ENCODE results near the gene TTC28. TPM values are rescaled to one million over a fixed set of nuclear protein-coding genes. Genes with fewer than 3 reads are reported as not detected.

TTC28 gene
- total and polyA plus RNA-seq, 10 of the 15 experiments (the other 5 are each of a cell fraction or from before 2014, with no cell fraction given): 0.15 to 8.4 (median 1.4) TPM

DNA sequence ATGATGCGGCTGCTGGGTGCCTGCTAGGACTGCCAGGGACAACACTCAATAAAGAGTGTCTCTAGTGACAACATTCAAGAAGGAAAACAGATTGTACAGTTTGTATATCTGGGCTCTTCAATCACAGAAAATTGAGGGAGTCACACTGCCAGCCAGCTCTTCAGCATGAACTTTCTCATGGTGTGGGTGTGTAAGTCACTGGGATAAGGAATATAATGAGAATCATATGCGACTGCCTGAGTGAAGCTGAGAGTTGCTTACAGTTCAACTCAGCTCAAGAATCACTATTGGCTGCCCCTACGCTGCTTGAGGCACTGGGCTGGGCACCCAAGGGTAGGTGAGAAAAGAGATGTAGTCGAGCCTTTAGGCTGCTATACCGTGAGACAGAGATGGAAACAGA is 432.5 kb downstream of the TTC28 start (continued):
- TF ChIP-seq FOS (IDR thresholded peaks at IDR 0.05; ENCODE audit: borderline replicate concordance, extremely low read depth, insufficient read length): no peak

DNA sequence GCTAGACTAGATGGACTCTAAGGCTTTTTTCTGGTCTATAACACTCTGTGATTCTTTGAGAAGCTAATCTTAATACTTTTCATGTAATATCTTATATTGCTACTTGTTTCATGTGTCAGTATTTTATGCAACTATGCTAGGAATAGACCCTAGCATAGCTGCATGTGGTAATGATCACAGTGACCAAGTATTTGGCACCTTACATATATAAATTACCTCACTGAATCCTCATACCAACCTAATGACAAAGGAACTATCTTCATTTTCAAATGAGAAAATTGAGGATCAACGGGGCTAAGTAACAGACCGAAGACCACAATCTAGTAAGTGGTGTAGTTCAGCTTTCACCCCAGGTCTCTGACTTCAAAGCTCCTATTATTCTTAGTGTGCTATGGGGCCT is 433.2 kb downstream of the TTC28 start:
- no peak overlapping the region for H3K4me3 ChIP-seq
- peaks cover 0 to 6% of the 10 kb centered on the region in 2 experiments; a peak in 1 of 4 replicates for H3K27me3 ChIP-seq (replicated peaks in 1 of 2; ENCODE audit: control insufficient read depth in 2 of 2, insufficient read depth in 2 of 2, low read length in 1 of 2)
- intact Hi-C loops (cut with micrococcal nuclease; ENCODE audit: unreplicated experiment): no loop called here
- no peaks in the 10 kb centered on the region for H3K9me3 ChIP-seq (replicated peaks; ENCODE audit: control insufficient read depth, insufficient read depth, low read length)
- ChIA-PET CTCF (interaction anchor here (1.1 kb wide), 1 partner anchor 27 kb away, joined by 4 read pairs; no protein-coding TSS in a partner anchor), SMC1A (ENCODE audit: uncharacterized antibody, unreplicated experiment) (no interaction called here), RAD21 (ENCODE audit: unreplicated experiment) (no interaction called here), POLR2A (no interaction called here)
- no peak overlapping the region for H3K4me2 ChIP-seq (ENCODE audit: control insufficient read depth, insufficient read depth)
- no peaks in the 10 kb centered on the region for H3K36me3 ChIP-seq (ENCODE audit: control insufficient read depth in 2 of 2, insufficient read depth in 2 of 2, low read length in 1 of 2)
- no peaks in the 10 kb centered on the region for H4K20me1 ChIP-seq (ENCODE audit: control insufficient read depth, insufficient read depth)
- DNase-seq (ENCODE audit: low read depth, low spot score) (no peak), FAIRE-seq (no peak), ATAC-seq (no peak)
- WGBS (ENCODE audit: insufficient coverage, insufficient replicate concordance, low lambda C conversion rate, missing lambda C conversion rate): 63% methylated on average over 2 of the region's 2 CpGs
- no peak overlapping the region for H3K9ac ChIP-seq (ENCODE audit: control insufficient read depth, insufficient read depth, low read length)
- no peaks in the 10 kb centered on the region for H3K79me2 ChIP-seq (ENCODE audit: control insufficient read depth, insufficient read depth, low read length)
- H3K4me1 ChIP-seq (ENCODE audit: control insufficient read depth, insufficient read depth, low read length): no peaks in the 10 kb centered on the region
- no TSS peak for BruUV-seq (replicated peaks)
- H3K27ac ChIP-seq (ENCODE audit: control insufficient read depth, insufficient read depth): no peak overlapping the region
- no peak overlapping the region for H2AFZ ChIP-seq (ENCODE audit: control insufficient read depth, low read depth, low read length)
- in situ Hi-C loops (cut with MboI): no loop called here
- TF ChIP-seq MEF2B (IDR thresholded peaks at IDR 0.05; ENCODE audit: partially characterized antibody, poor library complexity, severe bottlenecking): no peak
- TF ChIP-seq NFXL1 (IDR thresholded peaks at IDR 0.05; ENCODE audit: borderline replicate concordance): no peak
- TF ChIP-seq STAT1 (conservative IDR thresholded peaks at IDR 0.05): no peak
- TF ChIP-seq PAX8 (IDR thresholded peaks at IDR 0.05): no peak
- no peak for TF ChIP-seq EGR1 (IDR thresholded peaks at IDR 0.05; ENCODE audit: borderline replicate concordance in 1 of 2, low read depth in 2 of 2, low read length in 2 of 2)
- TF ChIP-seq, protein P1, sequence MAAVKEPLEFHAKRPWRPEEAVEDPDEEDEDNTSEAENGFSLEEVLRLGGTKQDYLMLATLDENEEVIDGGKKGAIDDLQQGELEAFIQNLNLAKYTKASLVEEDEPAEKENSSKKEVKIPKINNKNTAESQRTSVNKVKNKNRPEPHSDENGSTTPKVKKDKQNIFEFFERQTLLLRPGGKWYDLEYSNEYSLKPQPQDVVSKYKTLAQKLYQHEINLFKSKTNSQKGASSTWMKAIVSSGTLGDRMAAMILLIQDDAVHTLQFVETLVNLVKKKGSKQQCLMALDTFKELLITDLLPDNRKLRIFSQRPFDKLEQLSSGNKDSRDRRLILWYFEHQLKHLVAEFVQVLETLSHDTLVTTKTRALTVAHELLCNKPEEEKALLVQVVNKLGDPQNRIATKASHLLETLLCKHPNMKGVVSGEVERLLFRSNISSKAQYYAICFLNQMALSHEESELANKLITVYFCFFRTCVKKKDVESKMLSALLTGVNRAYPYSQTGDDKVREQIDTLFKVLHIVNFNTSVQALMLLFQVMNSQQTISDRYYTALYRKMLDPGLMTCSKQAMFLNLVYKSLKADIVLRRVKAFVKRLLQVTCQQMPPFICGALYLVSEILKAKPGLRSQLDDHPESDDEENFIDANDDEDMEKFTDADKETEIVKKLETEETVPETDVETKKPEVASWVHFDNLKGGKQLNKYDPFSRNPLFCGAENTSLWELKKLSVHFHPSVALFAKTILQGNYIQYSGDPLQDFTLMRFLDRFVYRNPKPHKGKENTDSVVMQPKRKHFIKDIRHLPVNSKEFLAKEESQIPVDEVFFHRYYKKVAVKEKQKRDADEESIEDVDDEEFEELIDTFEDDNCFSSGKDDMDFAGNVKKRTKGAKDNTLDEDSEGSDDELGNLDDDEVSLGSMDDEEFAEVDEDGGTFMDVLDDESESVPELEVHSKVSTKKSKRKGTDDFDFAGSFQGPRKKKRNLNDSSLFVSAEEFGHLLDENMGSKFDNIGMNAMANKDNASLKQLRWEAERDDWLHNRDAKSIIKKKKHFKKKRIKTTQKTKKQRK (IDR thresholded peaks at IDR 0.05; ENCODE audit: low read depth, low read length): no peak
- TF ChIP-seq, protein P2, sequence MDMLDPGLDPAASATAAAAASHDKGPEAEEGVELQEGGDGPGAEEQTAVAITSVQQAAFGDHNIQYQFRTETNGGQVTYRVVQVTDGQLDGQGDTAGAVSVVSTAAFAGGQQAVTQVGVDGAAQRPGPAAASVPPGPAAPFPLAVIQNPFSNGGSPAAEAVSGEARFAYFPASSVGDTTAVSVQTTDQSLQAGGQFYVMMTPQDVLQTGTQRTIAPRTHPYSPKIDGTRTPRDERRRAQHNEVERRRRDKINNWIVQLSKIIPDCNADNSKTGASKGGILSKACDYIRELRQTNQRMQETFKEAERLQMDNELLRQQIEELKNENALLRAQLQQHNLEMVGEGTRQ (IDR thresholded peaks at IDR 0.05; ENCODE audit: borderline replicate concordance, low read depth, low read length): no peak
- no peak for TF ChIP-seq EZH2 (IDR thresholded peaks at IDR 0.05; ENCODE audit: borderline replicate concordance, control insufficient read depth, low read depth, low read length)
- no peak for TF ChIP-seq BCL11A (IDR thresholded peaks at IDR 0.05; ENCODE audit: low read depth, low read length)
- no peak for TF ChIP-seq TCF3 (IDR thresholded peaks at IDR 0.05; ENCODE audit: borderline replicate concordance, insufficient read depth, low read depth, low read length)
- TF ChIP-seq, protein P3, sequence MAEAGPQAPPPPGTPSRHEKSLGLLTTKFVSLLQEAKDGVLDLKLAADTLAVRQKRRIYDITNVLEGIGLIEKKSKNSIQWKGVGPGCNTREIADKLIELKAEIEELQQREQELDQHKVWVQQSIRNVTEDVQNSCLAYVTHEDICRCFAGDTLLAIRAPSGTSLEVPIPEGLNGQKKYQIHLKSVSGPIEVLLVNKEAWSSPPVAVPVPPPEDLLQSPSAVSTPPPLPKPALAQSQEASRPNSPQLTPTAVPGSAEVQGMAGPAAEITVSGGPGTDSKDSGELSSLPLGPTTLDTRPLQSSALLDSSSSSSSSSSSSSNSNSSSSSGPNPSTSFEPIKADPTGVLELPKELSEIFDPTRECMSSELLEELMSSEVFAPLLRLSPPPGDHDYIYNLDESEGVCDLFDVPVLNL (IDR thresholded peaks at IDR 0.05; ENCODE audit: low read depth, low read length): no peak
- TF ChIP-seq SUPT20H (IDR thresholded peaks at IDR 0.05; ENCODE audit: borderline replicate concordance, control insufficient read depth, low read depth, low read length): no peak

Measured in GM12878 (cell line).